Osteocyte (in vitro differentiated cells): ENCODE data around the gene STEAP3. TPM values are rescaled to one million over a fixed set of nuclear protein-coding genes. Genes with fewer than 3 reads are reported as not detected.

ENCODE experiments used
- DNase-seq: peaks from one replicate; pipeline ENCODE4 v3.0.0; 2021; ENCODE audit warnings: mixed read lengths; ENCODE audit not compliant: unreplicated experiment; ENCODE audit errors: extremely low spot score
- H3K27ac Mint-ChIP-seq: one replicate; pipeline ENCODE4 v1.8.0; 2021; ENCODE audit warnings: mild to moderate bottlenecking, mixed read lengths; ENCODE audit not compliant: unreplicated experiment
- H3K27me3 Mint-ChIP-seq: one replicate; pipeline ENCODE4 v1.8.0; 2021; ENCODE audit warnings: mixed read lengths; ENCODE audit not compliant: unreplicated experiment
- H3K36me3 Mint-ChIP-seq: one replicate; pipeline ENCODE4 v1.8.0; 2021; ENCODE audit warnings: mixed read lengths; ENCODE audit not compliant: unreplicated experiment
- H3K4me1 Mint-ChIP-seq: one replicate; pipeline ENCODE4 v1.8.0; 2021; ENCODE audit warnings: mixed read lengths; ENCODE audit not compliant: unreplicated experiment
- H3K4me3 Mint-ChIP-seq: one replicate; pipeline ENCODE4 v1.8.0; 2021; ENCODE audit warnings: mild to moderate bottlenecking, moderate library complexity, mixed read lengths; ENCODE audit not compliant: unreplicated experiment
- H3K9me3 Mint-ChIP-seq: one replicate; pipeline ENCODE4 v1.8.0; 2021; ENCODE audit warnings: mixed read lengths; ENCODE audit not compliant: unreplicated experiment
- total RNA-seq: library from RNA; stranded (reverse); gene quantifications from 2 replicates; pipeline ENCODE4 v1.2.1, GENCODE V29; 2021
- TF ChIP-seq, protein P1 (sequence below): fragments of 200-600 bp; sonication (generic); IDR thresholded peaks from 2 replicates; pipeline ENCODE4 v1.5.0; 2021; ENCODE audit warnings: antibody characterized with exemption, mild to moderate bottlenecking, moderate library complexity

STEAP3 gene
- total RNA-seq, 1 donor from 2014 or later, result 19.3 TPM

GRCh38 chr2:119225105-119225865, 1.7 kb downstream of the STEAP3 start:
- Mint-ChIP-seq H3K36me3 (peaks cover 2% of the 10 kb centered on the region), H3K9me3 (no peaks in the 10 kb centered on the region), H3K27me3 (no peaks in the 10 kb centered on the region), H3K4me3 (no peak overlapping the region), H3K4me1 (peaks cover 14% of the 10 kb centered on the region), H3K27ac (no peak overlapping the region)
- TF ChIP-seq, protein P1, sequence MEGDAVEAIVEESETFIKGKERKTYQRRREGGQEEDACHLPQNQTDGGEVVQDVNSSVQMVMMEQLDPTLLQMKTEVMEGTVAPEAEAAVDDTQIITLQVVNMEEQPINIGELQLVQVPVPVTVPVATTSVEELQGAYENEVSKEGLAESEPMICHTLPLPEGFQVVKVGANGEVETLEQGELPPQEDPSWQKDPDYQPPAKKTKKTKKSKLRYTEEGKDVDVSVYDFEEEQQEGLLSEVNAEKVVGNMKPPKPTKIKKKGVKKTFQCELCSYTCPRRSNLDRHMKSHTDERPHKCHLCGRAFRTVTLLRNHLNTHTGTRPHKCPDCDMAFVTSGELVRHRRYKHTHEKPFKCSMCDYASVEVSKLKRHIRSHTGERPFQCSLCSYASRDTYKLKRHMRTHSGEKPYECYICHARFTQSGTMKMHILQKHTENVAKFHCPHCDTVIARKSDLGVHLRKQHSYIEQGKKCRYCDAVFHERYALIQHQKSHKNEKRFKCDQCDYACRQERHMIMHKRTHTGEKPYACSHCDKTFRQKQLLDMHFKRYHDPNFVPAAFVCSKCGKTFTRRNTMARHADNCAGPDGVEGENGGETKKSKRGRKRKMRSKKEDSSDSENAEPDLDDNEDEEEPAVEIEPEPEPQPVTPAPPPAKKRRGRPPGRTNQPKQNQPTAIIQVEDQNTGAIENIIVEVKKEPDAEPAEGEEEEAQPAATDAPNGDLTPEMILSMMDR, result no peak
- no peak for DNase-seq

DNA sequence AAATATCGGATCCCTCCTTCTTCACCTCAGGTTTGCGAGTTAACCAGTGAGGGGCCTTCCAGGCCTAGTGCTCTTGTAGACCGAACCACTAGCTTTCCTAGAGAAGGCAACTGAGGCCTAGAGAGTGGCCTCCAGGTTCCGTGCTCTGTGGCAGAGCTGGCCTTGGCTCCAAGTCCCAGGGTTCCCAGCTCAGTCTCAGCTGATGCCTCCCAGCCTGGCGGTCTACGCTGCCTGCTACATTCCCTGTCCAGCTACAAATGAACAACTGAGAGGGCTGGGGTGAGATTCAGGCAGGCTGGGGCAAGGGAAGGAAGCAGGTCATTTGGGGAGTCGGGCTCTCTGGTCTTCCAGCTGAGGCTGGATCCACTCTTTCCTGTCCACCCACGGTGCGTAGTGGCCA, 2.3 kb downstream of the STEAP3 start:
- no peak overlapping the region for H3K4me3 Mint-ChIP-seq
- peaks cover 2% of the 10 kb centered on the region for H3K36me3 Mint-ChIP-seq
- DNase-seq, result no peak

DNA sequence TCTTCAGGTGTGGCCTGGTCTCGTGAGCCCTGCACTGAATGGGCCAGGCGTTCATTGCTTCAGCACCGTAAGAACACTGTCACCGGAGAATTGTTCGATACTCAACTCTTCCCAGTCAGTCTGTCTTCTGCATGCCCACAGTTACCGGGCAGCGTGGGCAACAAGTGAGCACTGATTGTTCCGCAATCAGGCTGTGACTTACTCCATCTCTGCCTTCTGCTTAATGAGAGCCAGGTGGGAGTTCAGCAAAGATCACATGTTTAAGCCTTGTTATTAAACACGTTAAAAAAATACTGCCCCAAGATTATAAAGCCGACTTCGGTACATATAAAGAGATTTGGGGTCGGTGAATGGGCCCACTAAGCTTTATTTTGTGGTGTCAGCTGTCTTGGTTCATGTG, 3.7 kb downstream of the STEAP3 start:
- Mint-ChIP-seq H3K4me1 (peaks cover 35% of the 10 kb centered on the region), H3K27ac (no peak overlapping the region), H3K27me3 (no peaks in the 10 kb centered on the region), H3K4me3 (no peak overlapping the region), H3K9me3 (no peaks in the 10 kb centered on the region), H3K36me3 (peaks cover 2% of the 10 kb centered on the region)
- DNase-seq, result no peak
- TF ChIP-seq, protein P1, result no peak

More for the DNA sequence above, 2.3 kb downstream of the STEAP3 start:
- H3K27me3 Mint-ChIP-seq, result no peaks in the 10 kb centered on the region
- no peak overlapping the region for H3K27ac Mint-ChIP-seq
- TF ChIP-seq, protein P1, result no peak
- H3K4me1 Mint-ChIP-seq, result peaks cover 20% of the 10 kb centered on the region
- no peaks in the 10 kb centered on the region for H3K9me3 Mint-ChIP-seq

- H3K27ac Mint-ChIP-seq, result no peak overlapping the region
Measured at GRCh38 chr2:119228136-119228535, 4.5 kb downstream of the STEAP3 start.

DNA sequence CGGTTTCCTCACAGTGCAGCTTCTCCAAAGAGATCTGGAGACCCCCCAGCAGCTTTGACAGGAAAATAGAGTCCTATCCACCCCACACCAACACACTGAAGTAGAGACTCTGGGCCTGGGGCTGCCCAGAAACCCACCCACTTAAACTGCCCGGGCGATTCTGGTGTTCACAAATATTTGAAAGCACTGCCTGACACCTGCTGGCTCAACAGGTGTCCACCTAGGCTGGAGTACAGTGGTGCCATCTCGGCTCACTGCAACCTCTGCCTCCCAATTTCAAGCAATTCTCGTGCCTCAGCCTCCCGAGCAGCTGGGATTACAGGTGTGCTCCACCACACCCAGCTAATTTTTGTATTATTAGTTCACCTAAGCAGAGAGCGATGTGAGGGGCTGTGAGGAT, 5.3 kb downstream of the STEAP3 start:
- no peak overlapping the region for H3K27ac Mint-ChIP-seq
- no peaks in the 10 kb centered on the region for H3K9me3 Mint-ChIP-seq
- DNase-seq, result no peak
- peaks cover 47% of the 10 kb centered on the region for H3K4me1 Mint-ChIP-seq
- no peak overlapping the region for H3K4me3 Mint-ChIP-seq
- peaks cover 2% of the 10 kb centered on the region for H3K36me3 Mint-ChIP-seq
- TF ChIP-seq, protein P1, result no peak
- no peaks in the 10 kb centered on the region for H3K27me3 Mint-ChIP-seq

More at GRCh38 chr2:119228136-119228535, 4.5 kb downstream of the STEAP3 start:
- TF ChIP-seq, protein P1, result no peak
- Mint-ChIP-seq H3K9me3 (no peaks in the 10 kb centered on the region), H3K4me1 (peaks cover 42% of the 10 kb centered on the region), H3K36me3 (peaks cover 2% of the 10 kb centered on the region), H3K27me3 (no peaks in the 10 kb centered on the region), H3K4me3 (no peak overlapping the region)
- no peak for DNase-seq
